Motor neuron (in vitro differentiated cells): ENCODE data around the gene RACGAP1. TPM values are rescaled to one million over a fixed set of nuclear protein-coding genes. Genes with fewer than 3 reads are reported as not detected.
A peak's percentile ranks its signal among the peaks of the same experiment; 100 is the strongest.
"Not testable (repeated sequence)": the region's sequence is repeated elsewhere in the genome, so short reads cannot be mapped to it uniquely, and the experiment has no call there.

ENCODE experiments used
- ATAC-seq, 8 experiments: fragments of 200-7000 bp; cut with Tn5 transposase; replicated peaks in 6 of 8; 2 replicates each; pipeline ENCODE4 v1.8.0; 2021; ENCODE audit warnings: mild to moderate bottlenecking in 8 of 8, moderate library complexity in 8 of 8
- H3K27ac ChIP-seq, 2 donors: fragments of 250-450 bp; sonication (Bioruptor Pico); 2 replicates each; pipeline ENCODE4 v1.9.0; 2021; ENCODE audit warnings: antibody characterized with exemption in 2 of 2, mild to moderate bottlenecking in 2 of 2, moderate library complexity in 1 of 2
- H3K4me1 ChIP-seq, 2 donors: fragments of 250-450 bp; sonication (Bioruptor Pico); replicated peaks in 1 of 2; 2 replicates each; pipeline ENCODE4 v1.6.1; 2021; ENCODE audit warnings: antibody characterized with exemption in 2 of 2, mild to moderate bottlenecking in 2 of 2, moderate library complexity in 1 of 2
- H3K4me3 ChIP-seq, 5 donors: fragments of 250-450 bp; sonication (Bioruptor Pico); 2 replicates each; pipeline ENCODE4 v1.9.0; 2021; ENCODE audit warnings: antibody characterized with exemption in 5 of 5, mild to moderate bottlenecking in 5 of 5, moderate library complexity in 4 of 5
- WGBS, 10 experiments: fragments of 450-650 bp; shearing (Covaris generic); methylation state at CpG; one replicate each; pipeline ENCODE4 v1.0.0; 2022; 5-methylcytosine and 5-hydroxymethylcytosine counted together
- in situ Hi-C, 9 experiments: fragments of 400-800 bp; cut with MboI; loops; one replicate each; pipeline ENCODE4 v1.15.0; 2021; ENCODE audit warnings: low sequenced_read_pairs in 9 of 9, low pct_unique_long_range_greater_than_20kb in 2 of 9; ENCODE audit not compliant: unreplicated experiment in 9 of 9
- total RNA-seq, 8 experiments: library from RNA; unstranded; fragments of 300-600 nt; gene quantifications; 2 replicates each; pipeline versions ENCODE4 v1.2.3 to v1.2.4, GENCODE V29; 2022

RACGAP1 gene
- total RNA-seq, 8 experiments from 2014 or later = 7.1 to 74.8 (median 17.6) TPM

DNA sequence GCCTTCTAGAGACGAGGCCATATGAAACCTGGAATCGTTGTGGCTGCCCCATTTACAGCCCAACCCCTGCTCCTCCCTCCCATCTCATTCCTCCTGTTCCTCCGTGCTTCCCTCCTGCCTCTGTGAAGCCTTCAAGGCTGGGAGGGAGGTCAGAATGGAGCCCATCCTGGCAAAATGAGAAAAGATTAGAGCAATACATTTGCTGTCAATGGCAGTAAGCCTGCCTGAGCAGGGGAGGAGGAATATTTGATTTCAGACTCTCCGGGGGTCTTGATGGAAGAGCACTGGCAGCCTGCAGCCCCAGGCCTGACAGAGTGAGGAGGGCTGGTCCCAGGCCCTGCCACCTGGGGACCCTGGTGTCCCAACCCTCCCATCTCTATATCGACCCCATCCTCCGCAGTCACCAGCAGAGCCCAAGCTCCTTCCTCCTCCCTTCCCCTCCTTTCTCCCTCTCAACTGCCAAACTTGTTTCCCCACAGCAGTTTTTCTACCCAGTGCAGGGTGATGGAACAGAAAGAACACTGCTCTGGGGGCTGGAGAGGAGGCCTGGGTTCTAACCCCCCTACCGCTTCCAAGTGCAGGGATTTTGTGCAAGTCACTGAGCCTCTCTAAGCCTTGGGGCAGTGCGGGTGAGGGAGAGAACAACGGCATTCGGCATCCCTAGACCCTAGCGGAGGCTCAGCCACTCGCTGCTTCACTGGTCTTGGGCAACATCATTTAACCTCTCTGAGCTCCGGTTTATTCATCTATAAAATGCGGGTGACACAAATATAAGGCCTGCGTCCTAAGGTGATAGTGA, 16.0 kb upstream of the RACGAP1 start:
- WGBS, 10 experiments = 60 to 100% (median 79%) methylated on average over 1 to 9 of the region's 15 CpGs; no CpG with 5 or more reads in 2 of the 10 experiments
- peaks cover 11 to 18% of the 10 kb centered on the region in 2 donors for H3K4me1 ChIP-seq
- in situ Hi-C loops = no loop called here
- peak overlapping the region; percentile 24 to 31 for H3K27ac ChIP-seq
- H3K4me3 ChIP-seq = no peak overlapping the region
- ATAC-seq = peak in 5 of 8 experiments; percentile 20 to 60 (median 31)

GRCh38 chr12:50040657-50041056, 15.4 kb upstream of the RACGAP1 start:
- Histone ChIP-seq H3K4me1 (peaks cover 11 to 18% of the 10 kb centered on the region in 2 donors), H3K27ac (peak overlapping the region; percentile 24 to 31), H3K4me3 (no peak overlapping the region)
- in situ Hi-C loops = no loop called here
- no peak for ATAC-seq
- WGBS, 10 experiments = 59 to 100% (median 81%) methylated on average over 1 to 3 of the region's 4 CpGs; no CpG with 5 or more reads in 6 of the 10 experiments

DNA sequence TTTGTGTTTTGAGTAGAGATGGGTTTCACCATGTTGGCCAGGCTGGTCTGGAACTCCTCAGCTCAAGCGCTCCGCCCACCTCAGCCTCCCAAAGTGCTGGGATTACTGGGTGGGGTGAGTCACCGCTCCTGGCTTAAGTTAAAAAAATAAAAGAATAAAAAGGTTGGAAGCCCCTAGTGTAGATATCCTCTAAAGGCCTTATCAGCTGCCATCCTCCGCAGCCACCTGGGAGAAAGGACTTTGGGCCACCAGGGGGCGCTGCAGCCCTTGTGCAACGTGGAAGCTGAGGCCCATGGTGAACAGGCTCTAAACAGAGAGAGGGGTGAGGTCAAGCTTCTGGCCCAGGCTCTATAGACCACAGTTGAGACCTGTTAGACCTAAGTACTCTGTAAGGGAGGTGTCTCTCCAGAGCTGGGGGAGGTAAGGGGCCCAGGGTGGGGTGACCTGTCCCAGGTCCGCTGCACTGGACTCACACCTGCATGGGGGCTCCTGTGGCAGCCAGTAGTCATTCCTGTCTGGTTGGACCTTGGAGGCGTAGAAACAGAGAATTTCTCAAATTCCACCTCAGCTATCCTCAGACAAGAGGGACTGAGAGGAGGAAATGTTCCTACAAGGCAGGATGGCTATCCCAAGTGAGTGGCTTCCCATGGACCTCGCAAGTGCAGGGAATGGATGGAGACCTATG, 14.0 kb upstream of the RACGAP1 start:
- ATAC-seq = peak; percentile 75 to 99 (median 92)
- H3K4me1 ChIP-seq = peaks cover 11 to 18% of the 10 kb centered on the region in 2 donors
- H3K4me3 ChIP-seq = no peak overlapping the region
- in situ Hi-C loops = no loop called here
- no peak overlapping the region for H3K27ac ChIP-seq
- WGBS, 10 experiments = 0 to 60% (median 47%) methylated on average over 1 to 6 of the region's 9 CpGs; no CpG with 5 or more reads in 4 of the 10 experiments

GRCh38 chr12:50038336-50038735, 13.0 kb upstream of the RACGAP1 start:
- in situ Hi-C loops = no loop called here
- no peak overlapping the region for H3K27ac ChIP-seq
- peaks cover 11 to 18% of the 10 kb centered on the region in 2 donors for H3K4me1 ChIP-seq
- H3K4me3 ChIP-seq = no peak overlapping the region
- 33 to 100% (median 90%) methylated on average over 1 to 3 of the region's 4 CpGs; no CpG with 5 or more reads in 2 of the 10 experiments for WGBS, 10 experiments
- no peak for ATAC-seq

DNA sequence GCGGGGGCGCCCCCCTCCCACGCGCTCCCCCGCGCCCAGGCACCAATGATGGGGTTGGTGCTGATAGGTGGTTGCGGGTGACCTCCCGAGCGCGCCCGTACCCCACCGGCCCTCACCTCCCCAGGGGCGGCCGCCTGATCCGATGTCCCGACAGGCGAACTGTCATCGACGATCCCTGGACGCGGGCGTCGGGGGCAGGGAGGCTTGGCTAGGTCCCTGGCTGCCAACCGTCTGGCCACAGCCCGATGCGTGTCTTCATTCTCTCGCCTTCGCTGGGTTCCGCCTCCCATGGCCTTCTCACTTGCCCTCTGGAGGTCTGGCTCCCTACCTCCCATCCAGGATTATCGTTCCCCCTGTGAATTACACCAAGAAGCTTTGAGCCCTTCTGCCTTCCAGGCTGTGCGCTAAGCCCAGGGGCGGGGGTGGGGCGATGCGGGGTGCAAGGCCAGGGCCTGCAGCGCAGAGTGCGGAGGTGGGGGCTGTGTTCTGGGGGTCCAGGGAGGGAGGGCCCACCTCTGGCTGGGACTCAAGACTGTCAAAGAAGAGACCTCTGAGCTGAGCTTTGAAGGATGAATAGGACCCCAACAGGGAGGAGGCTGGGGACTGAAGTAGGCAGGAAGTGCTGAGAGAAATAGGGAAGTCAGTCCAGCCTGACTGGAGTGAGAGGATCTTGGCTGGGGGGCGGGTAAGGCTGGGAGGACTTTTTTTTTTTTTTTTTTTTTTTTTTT, 7.7 kb upstream of the RACGAP1 start:
- WGBS, 10 experiments = 33 to 68% (median 40%) methylated on average over 1 to 4 of the region's 37 CpGs; no CpG with 5 or more reads in 7 of the 10 experiments
- H3K27ac ChIP-seq = no peak overlapping the region
- ATAC-seq = peak in 4 of 8 experiments; percentile 22 to 77 (median 50)
- no peak overlapping the region for H3K4me3 ChIP-seq
- in situ Hi-C loops = no loop called here
- H3K4me1 ChIP-seq = peaks cover 3 to 5% of the 10 kb centered on the region in 2 donors

GRCh38 chr12:50032515-50032853, 7.2 kb upstream of the RACGAP1 start:
- Histone ChIP-seq H3K4me3 (no peak overlapping the region), H3K4me1 (peaks cover 3 to 5% of the 10 kb centered on the region in 2 donors), H3K27ac (no peak overlapping the region)
- ATAC-seq = no peak
- in situ Hi-C loops = no loop called here
- WGBS, 10 experiments = 50 to 56% methylated on average over 2 to 9 of the region's 21 CpGs; no CpG with 5 or more reads in 8 of the 10 experiments

DNA sequence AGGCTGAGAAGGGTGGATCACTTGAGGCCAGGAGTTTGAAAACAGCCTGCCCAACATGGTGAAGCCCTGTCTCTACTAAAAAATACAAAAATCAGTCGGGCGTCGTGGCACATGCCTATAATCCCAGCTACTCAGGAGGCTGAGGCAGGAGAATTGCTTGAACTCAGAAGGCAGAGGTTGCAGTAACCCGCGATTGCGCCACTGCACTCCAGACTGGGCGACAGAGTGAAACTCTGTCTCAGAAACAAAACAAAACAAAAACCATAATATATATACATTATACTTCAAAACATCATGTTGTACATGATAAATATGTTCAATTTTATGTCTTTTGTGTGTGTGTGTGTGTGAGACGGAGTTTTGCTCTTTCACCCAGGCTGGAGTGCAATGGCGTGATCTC, 5.2 kb upstream of the RACGAP1 start:
- H3K4me1 ChIP-seq, in situ Hi-C loops: not testable (repeated sequence)
- 79 to 100% (median 92%) methylated on average over 1 to 9 of the region's 9 CpGs; no CpG with 5 or more reads in 4 of the 10 experiments for WGBS, 10 experiments

DNA sequence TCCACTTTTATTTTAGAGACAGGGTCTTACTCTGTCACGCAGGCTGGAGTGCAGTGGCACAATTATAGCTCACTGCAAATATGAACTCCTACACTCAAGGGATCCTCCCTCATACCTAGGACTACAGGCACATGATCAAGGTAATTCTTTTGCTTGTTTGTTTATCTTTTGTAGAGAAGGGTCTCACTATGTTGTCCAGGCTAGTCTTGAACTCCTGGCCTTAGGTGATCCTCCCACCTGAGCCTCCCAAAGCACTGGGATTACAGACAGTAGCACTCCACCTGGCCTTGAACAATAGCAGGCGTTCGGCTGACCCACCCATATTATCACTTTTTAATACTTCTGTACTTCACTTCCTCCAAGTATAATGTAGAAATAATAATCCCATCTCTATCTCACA, 1.4 kb upstream of the RACGAP1 start:
- ATAC-seq = no peak
- 80 to 100% (median 97%) methylated on average over 1 to 3 of the region's 3 CpGs; no CpG with 5 or more reads in 4 of the 10 experiments for WGBS, 10 experiments
- H3K4me1 ChIP-seq = peaks cover 3 to 13% of the 10 kb centered on the region in 2 donors
- no peak overlapping the region for H3K4me3 ChIP-seq
- no peak overlapping the region for H3K27ac ChIP-seq
- in situ Hi-C loops = no loop called here

More for the DNA sequence above, 5.2 kb upstream of the RACGAP1 start:
- not testable (repeated sequence) for ATAC-seq, H3K27ac ChIP-seq, H3K4me3 ChIP-seq

- Histone ChIP-seq H3K4me3 (peak overlapping the region; percentile 54 to 82 (median 75)), H3K4me1 (peaks cover 3 to 20% of the 10 kb centered on the region in 2 donors), H3K27ac (peak overlapping the region; percentile 42 to 66)
- in situ Hi-C loops = no loop called here
- 0 to 7% (median 4%) methylated on average over 4 to 9 of the region's 16 CpGs; no CpG with 5 or more reads in 6 of the 10 experiments for WGBS, 10 experiments
- ATAC-seq = peak; percentile 21 to 57 (median 33)
These were observed 498 bp downstream of the RACGAP1 start for GRCh38 chr12:50024805-50025186.

DNA sequence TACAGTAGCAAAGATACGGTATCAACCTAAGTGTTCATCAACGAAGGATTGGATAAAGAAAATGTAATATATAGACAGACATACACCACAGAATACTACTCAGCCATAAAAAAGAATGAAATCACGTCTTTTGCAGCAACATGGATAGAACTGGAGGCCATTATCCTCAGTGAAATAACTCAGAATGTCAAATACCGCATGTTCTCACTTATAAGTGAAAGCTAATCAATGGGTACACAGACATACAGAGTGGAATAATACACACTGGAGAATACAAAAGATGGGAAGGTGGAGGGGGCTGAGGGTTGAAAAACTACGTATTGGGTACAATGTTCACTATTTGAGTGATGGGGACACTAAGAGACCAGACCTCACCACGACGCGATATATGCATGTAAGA, 1.1 kb downstream of the RACGAP1 start:
- H3K4me3 ChIP-seq = peak overlapping the region in 4 of 5 donors; percentile 54 to 82 (median 71)
- no peak overlapping the region for H3K27ac ChIP-seq
- no peak for ATAC-seq
- in situ Hi-C loops = no loop called here
- 58 to 90% (median 75%) methylated on average over 4 to 8 of the region's 8 CpGs for WGBS, 10 experiments
- H3K4me1 ChIP-seq = peaks cover 3 to 20% of the 10 kb centered on the region in 2 donors

GRCh38 chr12:50022903-50023302, 2.4 kb downstream of the RACGAP1 start:
- WGBS, 10 experiments = 80 to 100% (median 100%) methylated on average over 1 of the region's 1 CpG; no CpG with 5 or more reads in 2 of the 10 experiments
- H3K27ac ChIP-seq = no peak overlapping the region
- no peak overlapping the region for H3K4me3 ChIP-seq
- peaks cover 6 to 25% of the 10 kb centered on the region in 2 donors for H3K4me1 ChIP-seq
- in situ Hi-C loops = no loop called here
- ATAC-seq = no peak

GRCh38 chr12:50021031-50021430, 4.3 kb downstream of the RACGAP1 start:
- WGBS, 10 experiments = 17 to 100% (median 78%) methylated on average over 1 to 4 of the region's 4 CpGs
- no peak for ATAC-seq
- no peak overlapping the region for H3K27ac ChIP-seq
- peaks cover 21 to 43% of the 10 kb centered on the region in 2 donors for H3K4me1 ChIP-seq
- H3K4me3 ChIP-seq = no peak overlapping the region
- in situ Hi-C loops = no loop called here
